ENCODE data around the gene DENND6B. TPM values are rescaled to one million over a fixed set of nuclear protein-coding genes. Genes with fewer than 3 reads are reported as not detected.
A peak's percentile ranks its signal among the peaks of the same experiment; 100 is the strongest.
"Not testable (repeated sequence)": the region's sequence is repeated elsewhere in the genome, so short reads cannot be mapped to it uniquely, and the experiment has no call there.

The DENND6B gene
- total RNA-seq, 4 donors from 2014 or later = 4.3 to 14.3 (median 9.3) TPM

DNA sequence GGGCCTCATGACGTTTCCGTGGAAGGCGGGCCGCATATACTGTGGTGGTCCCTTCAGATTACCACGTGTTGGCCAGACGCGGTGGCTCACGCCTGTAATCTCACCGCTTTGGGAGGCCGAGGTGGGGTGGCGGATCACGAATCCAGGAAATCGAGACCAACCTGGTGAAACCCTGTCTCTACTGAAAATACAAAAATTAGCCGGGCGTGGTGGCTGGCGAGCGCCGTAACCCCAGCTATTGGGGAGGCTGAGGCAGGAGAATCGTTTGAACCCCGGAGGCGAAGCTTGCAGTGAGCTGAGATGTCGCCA lies 853 bp upstream of the DENND6B start:
- intact Hi-C loops (cut with DNase I) = loop anchor here (5.0 kb wide), 2 partner anchors 50 to 75 kb away; partner anchors contain the start of gene HDAC10
- peak overlapping the region; percentile 86 to 90 (median 88) for H3K27ac ChIP-seq
- no peak for DNase-seq
- H3K36me3 ChIP-seq = no peaks in the 10 kb centered on the region
- peak overlapping the region; percentile 52 to 76 (median 56) for H3K4me3 ChIP-seq (replicated peaks in 1 of 3)
- peaks cover 10 to 13% of the 10 kb centered on the region in 2 donors for H3K4me1 ChIP-seq
- 80 to 87% methylated on average over 20 to 22 of the region's 22 CpGs for WGBS, 2 donors
- H3K9me3 ChIP-seq = no peaks in the 10 kb centered on the region
- H3K27me3 ChIP-seq = no peaks in the 10 kb centered on the region
- no peak for TF ChIP-seq POLR2A (IDR thresholded peaks at IDR 0.05)
- TF ChIP-seq, protein P1, sequence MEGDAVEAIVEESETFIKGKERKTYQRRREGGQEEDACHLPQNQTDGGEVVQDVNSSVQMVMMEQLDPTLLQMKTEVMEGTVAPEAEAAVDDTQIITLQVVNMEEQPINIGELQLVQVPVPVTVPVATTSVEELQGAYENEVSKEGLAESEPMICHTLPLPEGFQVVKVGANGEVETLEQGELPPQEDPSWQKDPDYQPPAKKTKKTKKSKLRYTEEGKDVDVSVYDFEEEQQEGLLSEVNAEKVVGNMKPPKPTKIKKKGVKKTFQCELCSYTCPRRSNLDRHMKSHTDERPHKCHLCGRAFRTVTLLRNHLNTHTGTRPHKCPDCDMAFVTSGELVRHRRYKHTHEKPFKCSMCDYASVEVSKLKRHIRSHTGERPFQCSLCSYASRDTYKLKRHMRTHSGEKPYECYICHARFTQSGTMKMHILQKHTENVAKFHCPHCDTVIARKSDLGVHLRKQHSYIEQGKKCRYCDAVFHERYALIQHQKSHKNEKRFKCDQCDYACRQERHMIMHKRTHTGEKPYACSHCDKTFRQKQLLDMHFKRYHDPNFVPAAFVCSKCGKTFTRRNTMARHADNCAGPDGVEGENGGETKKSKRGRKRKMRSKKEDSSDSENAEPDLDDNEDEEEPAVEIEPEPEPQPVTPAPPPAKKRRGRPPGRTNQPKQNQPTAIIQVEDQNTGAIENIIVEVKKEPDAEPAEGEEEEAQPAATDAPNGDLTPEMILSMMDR (IDR thresholded peaks at IDR 0.05) = no peak

DNA sequence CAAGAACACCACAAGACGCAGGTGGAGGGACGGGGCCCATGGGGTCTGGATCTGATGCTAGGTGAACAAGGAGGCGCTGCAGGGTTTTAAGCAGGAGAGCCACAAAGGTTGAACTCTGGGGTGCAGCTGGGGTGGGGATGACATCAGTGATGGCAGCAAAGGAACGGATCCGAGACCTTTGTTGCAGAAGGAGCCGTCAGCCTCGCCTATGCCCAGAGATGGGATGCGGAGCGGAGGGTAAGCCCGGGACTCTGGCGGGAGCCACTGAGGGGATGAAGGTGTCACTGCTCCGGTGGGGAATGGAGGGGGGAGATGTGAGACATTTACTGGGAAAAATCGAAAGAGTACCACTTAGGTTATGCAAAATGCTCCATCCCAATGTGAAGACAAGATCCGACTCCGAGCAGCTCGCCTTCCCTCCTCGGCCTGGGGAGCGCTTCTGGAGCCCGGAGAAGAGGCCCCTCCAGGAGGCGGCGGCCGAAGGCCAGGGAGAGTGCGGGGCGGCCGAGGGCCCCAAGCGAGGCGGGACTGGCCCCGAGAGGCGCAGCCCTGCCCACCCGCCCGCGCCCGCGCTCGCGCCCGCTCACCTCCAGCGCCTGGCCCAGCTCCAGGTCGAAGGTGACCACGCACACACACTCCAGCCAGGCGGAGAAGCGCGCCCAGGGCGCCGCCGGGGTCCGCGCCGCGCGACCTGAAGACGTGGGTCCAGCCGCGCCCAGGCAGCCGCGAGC lies 422 bp downstream of the DENND6B start:
- WGBS, 2 donors = 28 to 33% methylated on average over 23 of the region's 56 CpGs
- intact Hi-C loops (cut with DNase I) = loop anchor here (5.0 kb wide), 2 partner anchors 49 to 74 kb away; partner anchors contain the start of gene HDAC10
- DNase-seq = no peak
- Histone ChIP-seq H3K27ac (no peak overlapping the region), H3K27me3 (no peaks in the 10 kb centered on the region), H3K4me1 (peaks cover 10 to 13% of the 10 kb centered on the region in 2 donors), H3K9me3 (no peaks in the 10 kb centered on the region), H3K4me3 (replicated peaks in 1 of 3) (peak overlapping the region; percentile 38 to 60 (median 52)), H3K36me3 (no peaks in the 10 kb centered on the region)
- TF ChIP-seq, protein P1 (IDR thresholded peaks at IDR 0.05) = no peak
- TF ChIP-seq POLR2A (IDR thresholded peaks at IDR 0.05) = no peak

DNA sequence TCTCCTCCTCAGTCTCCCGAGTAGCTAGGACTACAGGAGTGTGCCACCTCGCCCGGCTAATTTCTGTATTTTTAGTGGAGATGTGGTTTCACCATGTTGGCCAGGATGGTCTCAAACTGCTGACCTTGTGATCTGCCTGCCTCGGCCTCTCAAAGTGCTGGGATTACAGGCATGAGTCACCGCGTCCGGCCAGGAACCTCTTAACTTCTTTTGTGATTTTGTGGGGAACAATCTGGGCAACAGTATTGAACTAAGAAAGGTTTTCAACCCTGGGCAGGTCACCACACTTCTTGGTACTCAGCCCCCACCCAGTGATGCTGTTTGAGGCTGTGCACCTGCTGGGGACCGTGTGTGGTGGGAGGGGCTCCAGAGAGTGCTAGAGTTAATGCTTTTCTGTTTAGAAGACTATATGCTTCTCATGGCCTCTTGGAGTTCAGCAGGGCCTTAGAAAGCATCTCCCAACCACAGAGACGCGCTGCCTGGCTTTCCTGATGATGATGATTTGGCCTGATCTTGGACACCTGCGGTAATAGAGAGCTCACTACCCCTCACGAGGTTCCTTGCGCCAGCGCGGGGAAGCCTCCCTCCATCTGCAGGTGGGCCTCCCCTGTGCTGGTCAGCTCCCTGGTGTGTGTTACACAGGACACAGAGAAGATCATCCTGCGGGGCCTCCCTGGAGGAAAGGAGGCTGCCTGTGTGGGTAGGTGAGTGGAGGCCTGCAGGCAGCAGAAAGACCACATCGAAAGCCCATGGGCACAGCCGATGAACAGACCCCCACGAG lies 1.2 kb downstream of the DENND6B start:
- Histone ChIP-seq H3K27me3 (no peaks in the 10 kb centered on the region), H3K4me3 (replicated peaks in 1 of 3) (no peak overlapping the region), H3K36me3 (no peaks in the 10 kb centered on the region), H3K9me3 (no peaks in the 10 kb centered on the region), H3K27ac (no peak overlapping the region), H3K4me1 (peaks cover 10 to 13% of the 10 kb centered on the region in 2 donors)
- intact Hi-C loops (cut with DNase I) = loop anchor here (5.0 kb wide), 2 partner anchors 48 to 73 kb away; partner anchors contain the start of gene HDAC10
- WGBS, 2 donors = 77 to 87% methylated on average over 17 to 19 of the region's 19 CpGs
- DNase-seq = no peak
- no peak for TF ChIP-seq POLR2A (IDR thresholded peaks at IDR 0.05)
- TF ChIP-seq, protein P1 (IDR thresholded peaks at IDR 0.05) = no peak

DNA sequence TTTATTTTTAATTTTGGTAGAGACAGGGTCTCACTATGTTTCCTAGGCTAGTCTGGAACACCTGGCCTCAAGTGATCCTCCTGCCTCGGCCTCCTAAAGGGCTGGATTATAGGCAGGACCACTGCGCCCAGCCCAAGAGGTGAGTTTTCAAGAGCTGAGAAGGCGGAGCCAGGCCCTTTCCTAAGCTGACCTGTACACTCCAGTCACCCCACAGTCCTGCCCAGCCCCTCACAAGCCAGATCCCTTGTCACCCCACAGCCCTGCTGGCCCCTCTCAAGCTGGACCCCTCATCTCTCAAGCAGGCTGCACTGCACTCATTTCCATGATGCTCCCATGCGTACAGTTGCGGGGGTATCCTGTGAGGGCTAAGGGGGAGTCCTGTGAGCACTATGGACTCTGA lies 2.9 kb downstream of the DENND6B start:
- H3K36me3 ChIP-seq = no peaks in the 10 kb centered on the region
- intact Hi-C loops (cut with DNase I) = no loop called here
- 95 to 98% methylated on average over 4 to 5 of the region's 5 CpGs for WGBS, 2 donors
- no peak overlapping the region for H3K4me3 ChIP-seq (replicated peaks in 1 of 3)
- DNase-seq = no peak
- no peaks in the 10 kb centered on the region for H3K9me3 ChIP-seq
- H3K27me3 ChIP-seq = no peaks in the 10 kb centered on the region
- TF ChIP-seq POLR2A (IDR thresholded peaks at IDR 0.05) = no peak
- peaks cover 10 to 13% of the 10 kb centered on the region in 2 donors for H3K4me1 ChIP-seq
- no peak overlapping the region for H3K27ac ChIP-seq

DNA sequence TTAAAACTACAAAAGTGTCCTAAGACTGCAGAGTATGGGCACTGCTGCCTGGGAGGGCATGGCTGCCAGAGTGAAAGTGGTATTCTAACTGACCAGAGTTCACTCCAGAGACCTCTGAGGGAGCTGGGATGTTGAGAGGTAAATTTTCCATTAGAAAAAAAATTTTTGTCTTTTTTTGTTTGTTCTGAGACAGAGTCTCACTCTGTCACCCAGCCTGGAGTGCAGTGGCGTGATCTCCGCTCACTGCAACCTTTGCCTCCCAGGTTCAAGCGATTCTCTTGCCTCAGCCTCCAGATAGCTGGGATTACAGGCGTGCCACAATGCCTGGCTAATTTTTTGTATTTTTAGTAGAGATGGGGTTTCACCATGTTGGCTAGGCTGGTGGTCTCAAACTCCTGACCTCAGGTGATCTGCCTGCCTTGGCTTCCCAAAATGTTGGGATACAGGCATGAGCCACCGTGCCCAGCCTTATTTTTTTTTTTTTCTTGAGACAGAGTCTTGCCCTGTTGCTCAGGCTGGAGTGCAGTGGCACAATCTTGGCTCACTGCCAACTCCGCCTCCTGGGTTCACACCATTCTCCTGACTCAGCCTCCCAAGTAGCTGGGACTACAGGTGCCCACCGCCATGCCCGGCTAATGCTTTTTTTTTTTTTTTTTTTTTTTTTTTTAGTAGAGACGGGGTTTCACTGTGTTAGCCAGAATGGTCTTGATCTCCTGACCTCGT lies 4.3 kb downstream of the DENND6B start:
- H3K4me3 ChIP-seq (replicated peaks in 1 of 3); H3K4me1 ChIP-seq; DNase-seq; H3K36me3 ChIP-seq; intact Hi-C loops (cut with DNase I); H3K9me3 ChIP-seq; H3K27me3 ChIP-seq; H3K27ac ChIP-seq: not testable (repeated sequence)
- 87 to 91% methylated on average over 9 to 10 of the region's 10 CpGs for WGBS, 2 donors
